ENCODE measurements around the gene TRIM54.

GRCh38 chr2:27314709-27315108 is 32.5 kb downstream of the TRIM54 start:
- no peak for TF ChIP-seq POLR2AphosphoS5 (IDR thresholded peaks at IDR 0.05; ENCODE audit: low read depth, low read length)
- TF ChIP-seq POLR2A (IDR thresholded peaks at IDR 0.05; ENCODE audit: borderline replicate concordance, extremely low read depth, insufficient read depth, insufficient read length), result no peak
- TF ChIP-seq CTCF (IDR thresholded peaks at IDR 0.05 in 2 of 3, conservative IDR thresholded peaks at IDR 0.05 in 1 of 3; ENCODE audit: borderline replicate concordance in 1 of 3, insufficient read depth in 1 of 3, low read depth in 2 of 3, low read length in 2 of 3), result no peak
- TF ChIP-seq CEBPB (IDR thresholded peaks at IDR 0.05; ENCODE audit: low read depth), result no peak

Measured in HCT116 (cell line).